Thymus (tissue), 11 donors: ENCODE data around the gene WNT5A. TPM values are rescaled to one million over a fixed set of nuclear protein-coding genes. Genes with fewer than 3 reads are reported as not detected.

Experiments used
- DNase-seq, 9 donors: peaks; one replicate each; pipeline ENCODE4 v3.0.0-alpha.2; 2013; ENCODE audit warnings: low spot score in 9 of 9, low read depth in 6 of 9, missing footprints in 1 of 9
- H3K27ac ChIP-seq, 2 donors: one replicate each; pipeline ENCODE4 v1.5.1; 2013; ENCODE audit warnings: control low read depth in 1 of 2, low read depth in 1 of 2, low read length in 1 of 2, mild to moderate bottlenecking in 1 of 2, moderate library complexity in 1 of 2
- H3K27me3 ChIP-seq, 2 donors: one replicate each; pipeline ENCODE4 v1.5.1; 2013; ENCODE audit warnings: low read length in 1 of 2; ENCODE audit not compliant: control insufficient read depth in 2 of 2, insufficient read depth in 1 of 2
- H3K36me3 ChIP-seq, 2 donors: one replicate each; pipeline ENCODE4 v1.5.1; 2013; ENCODE audit warnings: low read length in 1 of 2, mild to moderate bottlenecking in 1 of 2, moderate library complexity in 1 of 2; ENCODE audit not compliant: control insufficient read depth in 2 of 2, insufficient read depth in 2 of 2
- H3K4me1 ChIP-seq, 2 donors: one replicate each; pipeline ENCODE4 v1.5.1; 2013; ENCODE audit warnings: low read length in 2 of 2; ENCODE audit not compliant: control insufficient read depth in 2 of 2, insufficient read depth in 2 of 2
- H3K4me3 ChIP-seq, 2 donors: one replicate each; pipeline ENCODE4 v1.5.1; 2013; ENCODE audit warnings: low read length in 2 of 2, control low read depth in 1 of 2, mild to moderate bottlenecking in 1 of 2
- H3K9me3 ChIP-seq, 2 donors: one replicate each; pipeline ENCODE4 v1.5.1; 2013; ENCODE audit warnings: low read length in 1 of 2, mild to moderate bottlenecking in 1 of 2; ENCODE audit not compliant: control insufficient read depth in 2 of 2, insufficient read depth in 1 of 2
- WGBS: extraction: QIAGEN DNeasy Blood & Tissue Kit; methylation state at CpG from one replicate; pipeline ENCODE4 v1.1.7; 2013; 5-methylcytosine and 5-hydroxymethylcytosine counted together
- polyA plus RNA-seq: library from polyadenylated mRNA; stranded (reverse); fragments of 200-250 nt; gene quantifications from one replicate; pipeline ENCODE4 v1.2.3, GENCODE V29; 2013
- total RNA-seq: library from RNA; stranded (reverse); fragments of 120-200 nt; gene quantifications from one replicate; pipeline ENCODE4 v1.2.4, GENCODE V29; 2013
- donor health status: healthy.

The WNT5A gene
- total and polyA plus RNA-seq, 2 donors, result 2.9 to 5.5 TPM

- H3K9me3 ChIP-seq, result no peaks in the 10 kb centered on the region
- H3K27me3 ChIP-seq, result no peaks in the 10 kb centered on the region
- 79% methylated on average over 7 of the region's 7 CpGs for WGBS
- H3K27ac ChIP-seq, result no peak overlapping the region
- no peak overlapping the region for H3K4me3 ChIP-seq
- DNase-seq, result no peak
- no peaks in the 10 kb centered on the region for H3K4me1 ChIP-seq
- no peaks in the 10 kb centered on the region for H3K36me3 ChIP-seq
Measured at GRCh38 chr3:55446850-55447249, 40.3 kb downstream of the WNT5A start.

- Histone ChIP-seq H3K9me3 (no peaks in the 10 kb centered on the region), H3K4me3 (no peak overlapping the region), H3K27ac (no peak overlapping the region), H3K27me3 (no peaks in the 10 kb centered on the region), H3K36me3 (no peaks in the 10 kb centered on the region), H3K4me1 (no peaks in the 10 kb centered on the region)
- DNase-seq, result no peak
- WGBS, result 88% methylated on average over 6 of the region's 6 CpGs
Measured at GRCh38 chr3:55445551-55445950, 41.6 kb downstream of the WNT5A start.

GRCh38 chr3:55443346-55443745, 43.8 kb downstream of the WNT5A start:
- H3K36me3 ChIP-seq, result no peaks in the 10 kb centered on the region
- no peaks in the 10 kb centered on the region for H3K9me3 ChIP-seq
- H3K4me3 ChIP-seq, result no peak overlapping the region
- no peak for DNase-seq
- no peak overlapping the region for H3K27ac ChIP-seq
- H3K27me3 ChIP-seq, result no peaks in the 10 kb centered on the region
- no peaks in the 10 kb centered on the region for H3K4me1 ChIP-seq
- WGBS, result 89% methylated on average over 3 of the region's 3 CpGs

- no peak overlapping the region for H3K4me3 ChIP-seq
- no peak overlapping the region for H3K27ac ChIP-seq
- no peaks in the 10 kb centered on the region for H3K36me3 ChIP-seq
- DNase-seq, result no peak
- 78% methylated on average over 3 of the region's 3 CpGs for WGBS
- H3K9me3 ChIP-seq, result no peaks in the 10 kb centered on the region
- no peaks in the 10 kb centered on the region for H3K27me3 ChIP-seq
- no peaks in the 10 kb centered on the region for H3K4me1 ChIP-seq
Measured at GRCh38 chr3:55442861-55443260, 44.2 kb downstream of the WNT5A start.

- Histone ChIP-seq H3K27ac (no peak overlapping the region), H3K27me3 (no peaks in the 10 kb centered on the region), H3K36me3 (no peaks in the 10 kb centered on the region), H3K4me3 (no peak overlapping the region), H3K4me1 (no peaks in the 10 kb centered on the region), H3K9me3 (no peaks in the 10 kb centered on the region)
- WGBS, result 85% methylated on average over 4 of the region's 4 CpGs
- no peak for DNase-seq
Measured at GRCh38 chr3:55441499-55441898, 45.6 kb downstream of the WNT5A start.

GRCh38 chr3:55440104-55440708, 46.9 kb downstream of the WNT5A start:
- no peak overlapping the region for H3K4me3 ChIP-seq
- no peaks in the 10 kb centered on the region for H3K27me3 ChIP-seq
- H3K27ac ChIP-seq, result no peak overlapping the region
- H3K36me3 ChIP-seq, result no peaks in the 10 kb centered on the region
- no peaks in the 10 kb centered on the region for H3K4me1 ChIP-seq
- 96% methylated on average over 2 of the region's 2 CpGs for WGBS
- no peaks in the 10 kb centered on the region for H3K9me3 ChIP-seq
- no peak for DNase-seq

GRCh38 chr3:55439657-55440056, 47.4 kb downstream of the WNT5A start:
- Histone ChIP-seq H3K9me3 (no peaks in the 10 kb centered on the region), H3K36me3 (no peaks in the 10 kb centered on the region), H3K4me3 (no peak overlapping the region), H3K27ac (no peak overlapping the region), H3K27me3 (no peaks in the 10 kb centered on the region), H3K4me1 (no peaks in the 10 kb centered on the region)
- DNase-seq, result no peak
- WGBS, result 94% methylated on average over 3 of the region's 3 CpGs

GRCh38 chr3:55436644-55437043, 50.5 kb downstream of the WNT5A start:
- Histone ChIP-seq H3K27me3 (no peaks in the 10 kb centered on the region), H3K27ac (no peak overlapping the region), H3K4me3 (no peak overlapping the region), H3K9me3 (no peaks in the 10 kb centered on the region), H3K4me1 (no peaks in the 10 kb centered on the region), H3K36me3 (no peaks in the 10 kb centered on the region)
- no peak for DNase-seq

- no peaks in the 10 kb centered on the region for H3K9me3 ChIP-seq
- H3K4me1 ChIP-seq, result no peaks in the 10 kb centered on the region
- DNase-seq, result no peak
- H3K36me3 ChIP-seq, result no peaks in the 10 kb centered on the region
- 77% methylated on average over 8 of the region's 8 CpGs for WGBS
- H3K27me3 ChIP-seq, result no peaks in the 10 kb centered on the region
- no peak overlapping the region for H3K4me3 ChIP-seq
- no peak overlapping the region for H3K27ac ChIP-seq
Measured at GRCh38 chr3:55435491-55435890, 51.6 kb downstream of the WNT5A start.

- Histone ChIP-seq H3K36me3 (no peaks in the 10 kb centered on the region), H3K27ac (no peak overlapping the region), H3K9me3 (no peaks in the 10 kb centered on the region), H3K4me1 (no peaks in the 10 kb centered on the region), H3K4me3 (no peak overlapping the region), H3K27me3 (no peaks in the 10 kb centered on the region)
- peak in 8 of 9 donors; percentile 2 to 47 (median 12) for DNase-seq
- WGBS, result 55% methylated on average over 1 of the region's 1 CpG
Measured at GRCh38 chr3:55434789-55435188, 52.3 kb downstream of the WNT5A start.
